CD4-positive, alpha-beta memory T cell (primary cell): ENCODE measurements around the gene ZC3H12A. TPM values are rescaled to one million over a fixed set of nuclear protein-coding genes. Genes with fewer than 3 reads are reported as not detected.

Source experiments
- CTCF ChIA-PET: fragments of 350-600 bp; sonication (Branson Sonifier 250); formaldehyde crosslinking; loops from one replicate; lab custom pipeline; 2021; ENCODE audit warnings: inconsistent platforms; ENCODE audit not compliant: partially characterized antibody; lab: Charles Lee
- POLR2A ChIA-PET: fragments of 350-600 bp; sonication (Branson Sonifier 250); formaldehyde crosslinking; loops from one replicate; lab custom pipeline; 2021; ENCODE audit not compliant: partially characterized antibody; lab: Charles Lee
- DNase-seq, 5 donors: peaks; one replicate each; pipeline versions ENCODE4 v3.0.0 to v3.0.0-alpha.2; 2020 to 2022; ENCODE audit warnings: mixed read lengths in 1 of 5
- H3K27ac ChIP-seq: one replicate; pipeline ENCODE4 v1.7.0; 2013; ENCODE audit warnings: low read depth, low read length
- H3K27me3 ChIP-seq: 2 replicates; pipeline ENCODE4 v1.7.0; 2013; ENCODE audit warnings: mild to moderate bottlenecking, low read length, moderate library complexity; ENCODE audit not compliant: insufficient read depth
- H3K36me3 ChIP-seq: 2 replicates; pipeline ENCODE4 v1.7.0; 2013; ENCODE audit warnings: mild to moderate bottlenecking, low read length, moderate library complexity; ENCODE audit not compliant: insufficient read depth
- H3K4me1 ChIP-seq: 2 replicates; pipeline ENCODE4 v1.7.0; 2013; ENCODE audit warnings: mild to moderate bottlenecking, low read length, moderate library complexity; ENCODE audit not compliant: insufficient read depth
- H3K4me3 ChIP-seq, 2 donors: one replicate each; pipeline ENCODE4 v1.7.0; 2013; ENCODE audit warnings: low read length in 2 of 2, mild to moderate bottlenecking in 1 of 2
- H3K9me3 ChIP-seq, 2 donors: one replicate each; pipeline ENCODE4 v1.7.0; 2013; ENCODE audit warnings: low read length in 2 of 2, control low read depth in 1 of 2; ENCODE audit not compliant: control insufficient read depth in 1 of 2
- H3K27ac Mint-ChIP-seq, 7 donors: one replicate each; pipeline ENCODE4 v1.8.0; 2020 to 2021; ENCODE audit warnings: mixed read lengths in 7 of 7, mild to moderate bottlenecking in 6 of 7, inconsistent platforms in 3 of 7, moderate library complexity in 3 of 7
- H3K27me3 Mint-ChIP-seq, 2 donors: one replicate each; pipeline ENCODE4 v1.8.0; 2020 to 2021; ENCODE audit warnings: mixed read lengths in 2 of 2
- H3K36me3 Mint-ChIP-seq, 2 donors: one replicate each; pipeline ENCODE4 v1.8.0; 2020 to 2021; ENCODE audit warnings: mixed read lengths in 2 of 2, inconsistent platforms in 1 of 2, mild to moderate bottlenecking in 1 of 2
- H3K4me1 Mint-ChIP-seq, 4 donors: one replicate each; pipeline ENCODE4 v1.8.0; 2020 to 2021; ENCODE audit warnings: mixed read lengths in 4 of 4, mild to moderate bottlenecking in 1 of 4
- H3K4me3 Mint-ChIP-seq, 8 donors: one replicate each; pipeline ENCODE4 v1.8.0; 2020 to 2021; ENCODE audit warnings: mixed read lengths in 8 of 8, mild to moderate bottlenecking in 7 of 8, moderate library complexity in 6 of 8, inconsistent platforms in 3 of 8
- H3K9me3 Mint-ChIP-seq, 8 donors: one replicate each; pipeline ENCODE4 v1.8.0; 2020 to 2021; ENCODE audit warnings: mixed read lengths in 8 of 8, mild to moderate bottlenecking in 5 of 8, inconsistent platforms in 3 of 8, moderate library complexity in 1 of 8
- intact Hi-C: fragments of 100-400 bp; cut with micrococcal nuclease; formaldehyde crosslinking; loops from one replicate; pipeline ENCODE4 v1.15.1; 2023
- polyA plus RNA-seq, 2 donors: library from polyadenylated mRNA; unstranded; fragments of 300-500 nt; fragmentation: Illumina TruSeq; gene quantifications; one replicate each; pipeline ENCODE4 v1.2.3, GENCODE V29; 2021
- total RNA-seq, 2 experiments: library from RNA; stranded (reverse); gene quantifications; one replicate each; pipeline ENCODE4 v1.2.3, GENCODE V29; 2021

The ZC3H12A gene
- total and polyA plus RNA-seq, 4 experiments from 2014 or later: 10.6 to 60.7 (median 37.3) TPM

- POLR2A ChIA-PET: interaction anchor here (0.6 to 1.3 kb wide), 3 partner anchors 19 to 21 kb away, joined by 3 read pairs; partner anchors contain the start of genes MEAF6 and ZC3H12A
Measured at GRCh38 chr1:37493336-37494098, 19.1 kb downstream of the ZC3H12A start.

GRCh38 chr1:37495875-37496274 is 21.5 kb downstream of the ZC3H12A start:
- H3K9me3 Mint-ChIP-seq: no peaks in the 10 kb centered on the region
- CTCF ChIA-PET: interaction anchor here (0.6 to 6.6 kb wide), 6 partner anchors 8 to 43 kb away, joined by 3 to 65 read pairs (median 3); partner anchors contain the start of gene MEAF6
- Histone ChIP-seq H3K4me1 (no peaks in the 10 kb centered on the region), H3K4me3 (no peak overlapping the region), H3K9me3 (no peaks in the 10 kb centered on the region), H3K27me3 (no peaks in the 10 kb centered on the region), H3K27ac (no peak overlapping the region), H3K36me3 (peaks cover 38% of the 10 kb centered on the region)
- no peak overlapping the region for H3K4me3 Mint-ChIP-seq
- H3K27me3 Mint-ChIP-seq: no peaks in the 10 kb centered on the region
- intact Hi-C loops: no loop called here
- H3K27ac Mint-ChIP-seq: peak overlapping the region in 5 of 7 donors; percentile 20 to 57 (median 25)
- POLR2A ChIA-PET: interaction anchor here (0.9 to 2.7 kb wide), 5 partner anchors 8 to 26 kb away, joined by 3 to 13 read pairs (median 3); partner anchors contain the start of gene MEAF6
- peaks cover 9 to 21% (median 11%) of the 10 kb centered on the region in 4 donors for H3K4me1 Mint-ChIP-seq
- DNase-seq: no peak
- peaks cover 32 to 56% of the 10 kb centered on the region in 2 donors for H3K36me3 Mint-ChIP-seq

More at GRCh38 chr1:37493336-37494098, 19.1 kb downstream of the ZC3H12A start:
- no peaks in the 10 kb centered on the region for H3K9me3 ChIP-seq
- no peaks in the 10 kb centered on the region for H3K27me3 ChIP-seq
- CTCF ChIA-PET: interaction anchor here (1.3 to 2.5 kb wide), 2 partner anchors 20 to 39 kb away, joined by 3 to 12 read pairs; no protein-coding TSS in a partner anchor
- DNase-seq: no peak
- H3K36me3 Mint-ChIP-seq: peaks cover 25 to 52% of the 10 kb centered on the region in 2 donors
- H3K27ac Mint-ChIP-seq: peak overlapping the region in 6 of 7 donors; percentile 18 to 66 (median 46)
- H3K27me3 Mint-ChIP-seq: no peaks in the 10 kb centered on the region
- H3K4me3 ChIP-seq: no peak overlapping the region
- no peak overlapping the region for H3K4me3 Mint-ChIP-seq
- intact Hi-C loops: no loop called here
- no peak overlapping the region for H3K27ac ChIP-seq
- H3K4me1 Mint-ChIP-seq: peaks cover 8 to 17% (median 9%) of the 10 kb centered on the region in 4 donors
- H3K9me3 Mint-ChIP-seq: no peaks in the 10 kb centered on the region
- no peaks in the 10 kb centered on the region for H3K4me1 ChIP-seq
- peaks cover 30% of the 10 kb centered on the region for H3K36me3 ChIP-seq

GRCh38 chr1:37497832-37498231 is 23.5 kb downstream of the ZC3H12A start:
- H3K9me3 Mint-ChIP-seq: no peaks in the 10 kb centered on the region
- CTCF ChIA-PET: interaction anchor here (1.2 to 6.6 kb wide), 5 partner anchors 10 to 63 kb away, joined by 3 to 65 read pairs (median 5); partner anchors contain the start of gene MEAF6
- POLR2A ChIA-PET: interaction anchor here (1.0 to 2.7 kb wide), 4 partner anchors 10 to 23 kb away, joined by 3 to 13 read pairs (median 4); partner anchors contain the start of gene MEAF6
- Histone ChIP-seq H3K4me3 (no peak overlapping the region), H3K9me3 (no peaks in the 10 kb centered on the region), H3K27ac (no peak overlapping the region), H3K36me3 (peaks cover 44% of the 10 kb centered on the region), H3K4me1 (no peaks in the 10 kb centered on the region), H3K27me3 (no peaks in the 10 kb centered on the region)
- H3K36me3 Mint-ChIP-seq: peaks cover 40 to 60% of the 10 kb centered on the region in 2 donors
- DNase-seq: no peak
- no peak overlapping the region for H3K27ac Mint-ChIP-seq
- H3K4me1 Mint-ChIP-seq: peaks cover 12 to 21% (median 13%) of the 10 kb centered on the region in 4 donors
- H3K27me3 Mint-ChIP-seq: no peaks in the 10 kb centered on the region
- intact Hi-C loops: no loop called here
- no peak overlapping the region for H3K4me3 Mint-ChIP-seq

- Mint-ChIP-seq H3K36me3 (peaks cover 28 to 50% of the 10 kb centered on the region in 2 donors), H3K9me3 (no peaks in the 10 kb centered on the region), H3K27me3 (no peaks in the 10 kb centered on the region), H3K4me1 (peaks cover 8 to 15% (median 13%) of the 10 kb centered on the region in 4 donors), H3K27ac (peak overlapping the region in 3 of 7 donors; percentile 27 to 48 (median 30)), H3K4me3 (no peak overlapping the region)
- H3K9me3 ChIP-seq: no peaks in the 10 kb centered on the region
- CTCF ChIA-PET: interaction anchor here (0.7 to 6.6 kb wide), 6 partner anchors 12 to 64 kb away, joined by 3 to 65 read pairs (median 5); partner anchors contain the start of gene MEAF6
- H3K27ac ChIP-seq: no peak overlapping the region
- H3K36me3 ChIP-seq: peaks cover 39% of the 10 kb centered on the region
- no peaks in the 10 kb centered on the region for H3K4me1 ChIP-seq
- no peak for DNase-seq
- intact Hi-C loops: no loop called here
- H3K27me3 ChIP-seq: no peaks in the 10 kb centered on the region
- POLR2A ChIA-PET: interaction anchor here (0.7 to 1.2 kb wide), 3 partner anchors 15 to 20 kb away, joined by 3 to 4 read pairs (median 3); partner anchors contain the start of gene MEAF6
- no peak overlapping the region for H3K4me3 ChIP-seq
Measured at GRCh38 chr1:37498872-37499617, 24.7 kb downstream of the ZC3H12A start.

GRCh38 chr1:37501661-37502060 is 27.3 kb downstream of the ZC3H12A start:
- ChIA-PET CTCF (interaction anchor here (2.1 kb wide), 1 partner anchor 13 kb away, joined by 10 read pairs; the partner anchor contains the start of gene MEAF6), POLR2A (interaction anchor here (2.4 kb wide), 1 partner anchor 13 kb away, joined by 11 read pairs; the partner anchor contains the start of gene MEAF6)
- Mint-ChIP-seq H3K36me3 (peaks cover 34 to 52% of the 10 kb centered on the region in 2 donors), H3K4me3 (no peak overlapping the region), H3K27ac (peak overlapping the region in 4 of 7 donors; percentile 8 to 32 (median 17)), H3K27me3 (no peaks in the 10 kb centered on the region), H3K4me1 (peaks cover 8 to 18% (median 12%) of the 10 kb centered on the region in 4 donors), H3K9me3 (no peaks in the 10 kb centered on the region)
- intact Hi-C loops: no loop called here
- no peaks in the 10 kb centered on the region for H3K4me1 ChIP-seq
- DNase-seq: no peak
- H3K9me3 ChIP-seq: no peaks in the 10 kb centered on the region
- no peaks in the 10 kb centered on the region for H3K27me3 ChIP-seq
- no peak overlapping the region for H3K27ac ChIP-seq
- H3K36me3 ChIP-seq: peaks cover 43% of the 10 kb centered on the region
- no peak overlapping the region for H3K4me3 ChIP-seq

- Mint-ChIP-seq H3K36me3 (peaks cover 34 to 54% of the 10 kb centered on the region in 2 donors), H3K4me3 (no peak overlapping the region), H3K27ac (peak overlapping the region in 4 of 7 donors; percentile 8 to 32 (median 17)), H3K9me3 (no peaks in the 10 kb centered on the region), H3K4me1 (peaks cover 8 to 17% (median 11%) of the 10 kb centered on the region in 4 donors), H3K27me3 (no peaks in the 10 kb centered on the region)
- H3K27ac ChIP-seq: no peak overlapping the region
- CTCF ChIA-PET: interaction anchor here (0.9 to 2.1 kb wide), 2 partner anchors 12 to 29 kb away, joined by 3 to 10 read pairs; partner anchors contain the start of gene MEAF6
- no peaks in the 10 kb centered on the region for H3K27me3 ChIP-seq
- DNase-seq: no peak
- no peaks in the 10 kb centered on the region for H3K4me1 ChIP-seq
- POLR2A ChIA-PET: interaction anchor here (2.4 kb wide), 1 partner anchor 13 kb away, joined by 11 read pairs; the partner anchor contains the start of gene MEAF6
- H3K4me3 ChIP-seq: no peak overlapping the region
- intact Hi-C loops: no loop called here
- H3K9me3 ChIP-seq: no peaks in the 10 kb centered on the region
- H3K36me3 ChIP-seq: peaks cover 47% of the 10 kb centered on the region
Measured at GRCh38 chr1:37502104-37502503, 27.7 kb downstream of the ZC3H12A start.
